ENCODE results near the gene DBF4.
A peak's percentile ranks its signal among the peaks of the same experiment; 100 is the strongest.
"Not testable (repeated sequence)": the region's sequence is repeated elsewhere in the genome, so short reads cannot be mapped to it uniquely, and the experiment has no call there.

Gene DBF4

DNA sequence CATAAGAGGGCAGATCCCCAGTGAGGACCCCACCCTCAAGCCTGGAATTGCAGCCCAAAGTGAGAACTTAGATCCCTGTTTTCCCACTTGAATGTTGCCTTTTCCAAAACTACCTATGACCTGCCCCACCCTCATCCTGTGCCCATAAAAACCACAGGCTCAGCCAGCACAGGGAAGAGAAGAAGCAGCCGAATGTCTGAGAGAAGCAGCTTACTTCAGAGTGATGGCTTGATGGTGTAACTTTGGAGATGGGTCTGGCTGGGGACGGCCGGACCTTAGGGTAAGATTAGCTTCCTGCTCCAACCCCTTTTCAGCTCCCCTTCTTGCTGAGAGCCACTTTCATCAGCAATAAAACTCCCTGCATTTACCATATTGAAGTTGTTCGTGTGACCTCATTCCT is 5.8 kb upstream of the DBF4 start:
- peaks cover 100% of the 10 kb centered on the region for H3K79me2 ChIP-seq (ENCODE audit: control insufficient read depth, low read length)
- H3K9me3 ChIP-seq (ENCODE audit: control insufficient read depth, insufficient read depth, low read length), result peaks cover 30% of the 10 kb centered on the region
- no peak for TF ChIP-seq CTCF (IDR thresholded peaks at IDR 0.05; ENCODE audit: low read depth, low read length, poor library complexity, severe bottlenecking)
- TF ChIP-seq EZH2phosphoT487 (IDR thresholded peaks at IDR 0.05; ENCODE audit: borderline replicate concordance, low read length), result no peak
- no peaks in the 10 kb centered on the region for H3K9me2 ChIP-seq (replicated peaks; ENCODE audit: control insufficient read depth, low read length)
- no peak overlapping the region for H3K4me2 ChIP-seq (ENCODE audit: low read length)
- no peak overlapping the region for H3K27ac ChIP-seq (ENCODE audit: low read depth, low read length)
- H3F3A ChIP-seq (ENCODE audit: control insufficient read depth, insufficient read depth), result peaks cover 7% of the 10 kb centered on the region; the same call in 1 of the 2 replicates
- no peaks in the 10 kb centered on the region for H4K20me1 ChIP-seq (ENCODE audit: control insufficient read depth, insufficient read depth, low read depth, low read length)
- no peaks in the 10 kb centered on the region for H3K27me3 ChIP-seq (ENCODE audit: control insufficient read depth, low read length)
- H3K4me3 ChIP-seq (ENCODE audit: low read length), result no peak overlapping the region
- peaks cover 80% of the 10 kb centered on the region for H3K36me3 ChIP-seq (ENCODE audit: control insufficient read depth, low read length)
- H3K4me1 ChIP-seq (ENCODE audit: control insufficient read depth, low read length), result peaks cover 18% of the 10 kb centered on the region

- Histone ChIP-seq H3K36me3 (ENCODE audit: control insufficient read depth, low read length) (peaks cover 70% of the 10 kb centered on the region), H3K4me3 (ENCODE audit: low read length) (no peak overlapping the region), H3K79me2 (ENCODE audit: control insufficient read depth, low read length) (peaks cover 96% of the 10 kb centered on the region), H3K9me2 (replicated peaks; ENCODE audit: control insufficient read depth, low read length) (no peaks in the 10 kb centered on the region), H3K27me3 (ENCODE audit: control insufficient read depth, low read length) (no peaks in the 10 kb centered on the region), H3K27ac (ENCODE audit: low read depth, low read length) (no peak overlapping the region), H3F3A (ENCODE audit: control insufficient read depth, insufficient read depth) (peaks cover 10% of the 10 kb centered on the region; the same call in 1 of the 2 replicates), H4K20me1 (ENCODE audit: control insufficient read depth, insufficient read depth, low read depth, low read length) (no peaks in the 10 kb centered on the region), H3K9me3 (ENCODE audit: control insufficient read depth, insufficient read depth, low read length) (peaks cover 30% of the 10 kb centered on the region), H3K4me2 (ENCODE audit: low read length) (no peak overlapping the region), H3K4me1 (ENCODE audit: control insufficient read depth, low read length) (peaks cover 18% of the 10 kb centered on the region)
- no peak for TF ChIP-seq EZH2phosphoT487 (IDR thresholded peaks at IDR 0.05; ENCODE audit: borderline replicate concordance, low read length)
Observed at GRCh38 chr7:87872346-87872745, 3.9 kb upstream of the DBF4 start.

- Histone ChIP-seq H3K4me3 (ENCODE audit: low read length) (peak overlapping the region; percentile 83), H3K36me3 (ENCODE audit: control insufficient read depth, low read length) (peaks cover 69% of the 10 kb centered on the region), H3K4me2 (ENCODE audit: low read length) (peak overlapping the region; percentile 68)
Observed at GRCh38 chr7:87873328-87873727, 3.0 kb upstream of the DBF4 start.

DNA sequence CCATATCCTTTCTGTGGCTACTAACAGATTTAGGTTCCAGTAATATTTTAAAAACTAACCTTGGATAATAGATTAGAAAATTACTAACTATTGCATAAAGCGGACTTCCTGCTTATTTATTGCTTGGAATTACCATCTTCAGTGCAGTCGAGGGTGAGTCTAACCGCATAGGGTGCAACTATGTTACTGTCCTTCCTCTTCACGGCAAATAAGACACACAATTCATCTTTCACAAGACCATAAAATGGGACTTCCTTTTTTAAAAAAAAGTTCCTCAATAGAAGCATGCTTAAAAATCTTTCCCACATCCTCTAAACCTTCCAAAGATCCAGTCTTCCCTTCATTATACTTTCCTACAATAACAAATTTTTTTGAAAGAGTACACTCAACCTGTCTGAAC is 2.2 kb upstream of the DBF4 start:
- Histone ChIP-seq H3K4me3 (ENCODE audit: low read length) (peak overlapping the region; percentile 83), H4K20me1 (ENCODE audit: control insufficient read depth, insufficient read depth, low read depth, low read length) (peaks cover 4% of the 10 kb centered on the region; the same call in 1 of the 2 replicates), H3K9me2 (replicated peaks; ENCODE audit: control insufficient read depth, low read length) (no peaks in the 10 kb centered on the region), H3K36me3 (ENCODE audit: control insufficient read depth, low read length) (peaks cover 69% of the 10 kb centered on the region), H3K4me2 (ENCODE audit: low read length) (peak overlapping the region; percentile 68), H3K27ac (ENCODE audit: low read depth, low read length) (peak overlapping the region; percentile 91), H3K9me3 (ENCODE audit: control insufficient read depth, insufficient read depth, low read length) (peaks cover 28% of the 10 kb centered on the region), H3K4me1 (ENCODE audit: control insufficient read depth, low read length) (peaks cover 30% of the 10 kb centered on the region), H3K27me3 (ENCODE audit: control insufficient read depth, low read length) (no peaks in the 10 kb centered on the region), H3K79me2 (ENCODE audit: control insufficient read depth, low read length) (peaks cover 96% of the 10 kb centered on the region), H3F3A (ENCODE audit: control insufficient read depth, insufficient read depth) (peaks cover 10% of the 10 kb centered on the region; the same call in 1 of the 2 replicates)
- no peak for TF ChIP-seq EZH2phosphoT487 (IDR thresholded peaks at IDR 0.05; ENCODE audit: borderline replicate concordance, low read length)
- TF ChIP-seq CTCF (IDR thresholded peaks at IDR 0.05; ENCODE audit: low read depth, low read length, poor library complexity, severe bottlenecking), result no peak

More at GRCh38 chr7:87873328-87873727, 3.0 kb upstream of the DBF4 start:
- H3K27ac ChIP-seq (ENCODE audit: low read depth, low read length); H3K27me3 ChIP-seq (ENCODE audit: control insufficient read depth, low read length); H3K9me2 ChIP-seq (replicated peaks; ENCODE audit: control insufficient read depth, low read length); H4K20me1 ChIP-seq (ENCODE audit: control insufficient read depth, insufficient read depth, low read depth, low read length): not testable (repeated sequence)
- peaks cover 22% of the 10 kb centered on the region for H3K4me1 ChIP-seq (ENCODE audit: control insufficient read depth, low read length)
- H3K9me3 ChIP-seq (ENCODE audit: control insufficient read depth, insufficient read depth, low read length), result peaks cover 30% of the 10 kb centered on the region
- H3F3A ChIP-seq (ENCODE audit: control insufficient read depth, insufficient read depth), result peaks cover 10% of the 10 kb centered on the region; the same call in 1 of the 2 replicates
- H3K79me2 ChIP-seq (ENCODE audit: control insufficient read depth, low read length), result peaks cover 96% of the 10 kb centered on the region

All from DOHH2 (cell line).